Measurements from ENCODE around the gene SCAP.
A peak's percentile ranks its signal among the peaks of the same experiment; 100 is the strongest.

Gene SCAP

DNA sequence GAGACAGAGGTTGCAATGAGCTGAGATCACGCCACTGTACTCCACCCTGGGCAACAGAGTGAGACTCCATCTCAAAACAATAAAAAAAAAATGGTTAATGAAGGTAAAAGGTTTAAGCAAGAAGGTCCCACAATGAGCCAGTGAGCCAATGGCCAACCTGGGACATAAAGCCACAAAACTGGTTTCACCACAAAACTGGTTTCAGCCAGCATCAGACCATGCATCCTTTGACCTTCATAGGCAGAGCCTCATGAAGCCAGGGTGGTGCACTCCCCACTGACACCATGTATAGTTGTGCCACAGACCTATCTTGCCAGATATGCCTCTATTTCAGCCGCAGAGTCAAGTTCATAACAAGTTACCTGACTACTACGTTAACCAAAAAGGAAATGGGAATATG lies 41.9 kb downstream of the SCAP start:
- no peak for DNase-seq (ENCODE audit: low read depth in 1 of 2, low spot score in 1 of 2)

- DNase-seq (ENCODE audit: low read depth in 1 of 2, low spot score in 1 of 2) = no peak
Measured at GRCh38 chr3:47432673-47433072, 43.1 kb downstream of the SCAP start.

- no peak for DNase-seq (ENCODE audit: low read depth in 1 of 2, low spot score in 1 of 2)
Measured at GRCh38 chr3:47431225-47431624, 44.5 kb downstream of the SCAP start.

GRCh38 chr3:47430606-47431005 lies 45.1 kb downstream of the SCAP start:
- no peak for DNase-seq (ENCODE audit: low read depth in 1 of 2, low spot score in 1 of 2)

DNA sequence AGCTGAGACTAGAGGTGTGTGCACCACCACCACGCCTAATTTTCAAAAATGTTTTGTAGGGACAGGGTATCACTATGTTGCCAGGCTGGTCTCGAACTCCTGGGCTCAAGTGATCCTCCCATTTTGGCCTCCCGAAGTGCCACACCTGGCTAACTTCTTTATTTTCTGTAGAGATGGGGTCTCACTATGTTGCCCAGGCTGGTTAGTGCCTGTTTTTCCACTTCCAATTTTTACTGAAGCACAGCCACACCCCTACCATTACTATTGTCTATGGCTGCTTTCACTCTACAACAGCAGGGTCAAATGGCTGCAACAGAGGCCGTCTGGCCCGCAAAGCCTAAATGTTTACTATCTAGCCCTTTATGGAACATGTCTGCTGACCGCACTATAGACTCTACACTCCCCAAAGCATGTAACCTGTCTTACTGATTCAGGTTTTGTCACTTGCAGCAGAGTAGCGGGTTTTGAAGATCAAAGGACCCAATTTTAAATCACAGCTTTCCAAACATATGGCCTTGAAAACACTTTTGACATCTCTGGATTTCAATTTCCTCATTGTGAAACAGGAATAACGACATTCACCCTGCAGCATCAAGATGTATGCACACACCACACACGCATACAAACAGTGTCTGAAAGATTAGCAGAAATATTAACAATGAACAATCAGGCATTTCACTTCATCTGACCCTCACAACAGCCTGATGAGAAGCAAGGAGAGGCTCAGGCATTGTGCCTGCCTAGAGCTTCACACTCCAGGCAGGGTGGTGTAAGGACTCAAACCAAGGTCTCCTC lies 46.1 kb downstream of the SCAP start:
- no peak for DNase-seq (ENCODE audit: low read depth in 1 of 2, low spot score in 1 of 2)

DNA sequence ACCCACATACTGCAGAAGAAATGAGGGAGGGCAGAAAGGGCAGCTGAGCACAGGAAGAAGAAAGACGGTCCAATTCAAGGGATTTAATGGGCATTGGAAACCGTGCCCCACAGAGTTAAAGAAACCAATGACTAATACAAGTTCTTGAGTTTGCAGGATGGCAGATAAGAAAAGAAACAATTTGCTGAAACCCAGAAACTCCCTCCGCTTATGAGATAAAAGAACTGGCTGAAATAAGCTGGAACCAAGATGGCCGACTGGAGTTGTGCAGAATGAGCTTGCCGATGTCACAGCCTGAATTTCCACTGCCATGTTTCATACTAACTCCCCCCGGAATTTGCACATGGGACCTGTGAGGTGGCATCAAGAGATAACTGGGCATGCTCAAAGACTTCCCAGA lies 47.1 kb downstream of the SCAP start:
- no peak for DNase-seq (ENCODE audit: low read depth in 1 of 2, low spot score in 1 of 2)

GRCh38 chr3:47427866-47428265 lies 47.9 kb downstream of the SCAP start:
- DNase-seq (ENCODE audit: low read depth in 1 of 2, low spot score in 1 of 2) = no peak

- no peak for DNase-seq (ENCODE audit: low read depth in 1 of 2, low spot score in 1 of 2)
Measured at GRCh38 chr3:47425959-47426358, 49.8 kb downstream of the SCAP start.

DNA sequence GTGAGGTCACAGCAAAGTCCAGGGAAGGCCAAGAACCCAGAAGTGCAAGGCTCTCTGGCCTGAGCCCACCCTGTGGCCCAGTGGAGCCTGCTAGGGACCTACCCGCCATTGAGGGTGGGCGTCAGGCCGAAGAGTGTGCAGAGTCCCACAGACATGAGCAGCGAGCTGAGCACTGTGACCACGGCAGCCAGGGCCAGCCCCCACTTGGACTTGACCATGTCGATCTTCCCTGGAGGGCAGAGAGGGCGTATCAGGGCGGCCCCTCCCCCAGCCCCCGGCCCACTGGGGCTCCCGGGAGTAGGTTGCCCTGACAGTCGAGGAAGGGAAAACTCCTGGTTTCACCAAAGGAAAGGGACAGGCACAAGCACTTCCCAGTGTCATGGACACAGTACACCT lies 50.4 kb downstream of the SCAP start:
- no peak for DNase-seq (ENCODE audit: low read depth in 1 of 2, low spot score in 1 of 2)

GRCh38 chr3:47424434-47425382 lies 51.0 kb downstream of the SCAP start:
- DNase-seq (ENCODE audit: low read depth in 1 of 2, low spot score in 1 of 2) = no peak

GRCh38 chr3:47423548-47424145 lies 52.1 kb downstream of the SCAP start:
- no peak for DNase-seq (ENCODE audit: low read depth in 1 of 2, low spot score in 1 of 2)

- no peak for DNase-seq (ENCODE audit: low read depth in 1 of 2, low spot score in 1 of 2)
Measured at GRCh38 chr3:47422743-47423142, 53.0 kb downstream of the SCAP start.

DNA sequence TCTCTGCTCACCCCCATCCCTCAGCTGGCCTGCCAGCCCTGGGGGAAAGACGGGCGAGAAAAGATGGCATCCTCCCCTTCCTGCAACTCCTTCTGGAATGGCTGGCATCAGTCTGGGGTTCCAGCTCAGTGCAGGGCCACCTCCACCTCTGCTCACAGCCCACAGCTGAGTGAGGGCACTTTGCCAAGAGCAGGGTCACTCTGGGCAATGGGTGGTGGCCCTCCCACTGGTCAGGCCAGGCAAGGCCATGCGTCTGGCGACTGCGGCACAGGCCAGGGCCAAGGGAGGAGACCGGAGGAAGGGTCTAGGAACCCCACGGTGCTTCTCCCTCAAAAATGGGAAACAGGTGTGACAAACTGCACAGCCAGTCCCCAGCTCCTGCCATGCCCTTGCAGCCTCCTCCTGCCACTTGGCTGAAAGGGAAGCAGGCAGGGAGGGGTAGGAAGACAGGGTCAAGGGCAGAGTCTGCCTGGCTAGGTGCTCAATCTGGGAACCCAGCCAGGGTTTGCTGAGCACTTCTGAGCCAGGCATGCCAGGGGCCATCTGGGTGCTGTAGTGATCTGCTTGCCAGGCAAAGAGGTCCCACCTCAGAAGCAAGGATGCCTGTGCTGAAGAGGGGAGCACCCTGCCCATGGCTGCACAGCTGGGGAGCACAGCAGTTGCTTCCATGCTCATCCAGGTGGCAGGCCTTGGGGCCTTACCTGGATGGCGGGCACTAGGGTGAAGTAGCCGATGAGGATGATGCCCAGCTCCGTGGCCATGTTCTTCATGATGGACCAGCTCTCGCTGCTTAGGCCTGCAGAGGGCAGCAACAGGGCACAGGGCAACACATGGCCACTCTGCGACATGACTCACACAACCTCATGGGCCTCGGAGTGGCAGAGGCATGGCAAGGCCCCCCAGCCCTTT lies 53.7 kb downstream of the SCAP start:
- no peak for DNase-seq (ENCODE audit: low read depth in 1 of 2, low spot score in 1 of 2)

GRCh38 chr3:47420511-47421484 lies 54.9 kb downstream of the SCAP start:
- peak; percentile 82 to 88 for DNase-seq (ENCODE audit: low read depth in 1 of 2, low spot score in 1 of 2)

DNA sequence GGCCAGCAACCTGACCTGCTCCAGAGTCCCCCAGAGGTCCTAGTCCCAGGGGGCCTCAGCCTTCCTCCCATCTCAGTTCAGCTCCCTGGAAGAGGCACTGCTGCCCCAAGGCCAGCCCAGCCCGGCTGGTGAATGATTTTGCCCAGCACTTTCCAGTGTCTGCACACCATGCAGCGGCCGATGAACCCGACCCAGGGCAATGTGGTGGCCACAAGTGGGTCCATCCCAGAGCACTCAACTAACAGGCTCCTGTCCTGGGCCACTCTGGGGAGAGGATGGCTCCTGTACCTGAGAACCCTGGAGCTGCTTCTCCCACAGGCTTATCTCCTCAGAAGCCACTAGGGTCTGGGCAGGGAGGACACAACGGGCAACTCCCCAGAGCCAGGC lies 55.7 kb downstream of the SCAP start:
- DNase-seq (ENCODE audit: low read depth in 1 of 2, low spot score in 1 of 2) = no peak

DNA sequence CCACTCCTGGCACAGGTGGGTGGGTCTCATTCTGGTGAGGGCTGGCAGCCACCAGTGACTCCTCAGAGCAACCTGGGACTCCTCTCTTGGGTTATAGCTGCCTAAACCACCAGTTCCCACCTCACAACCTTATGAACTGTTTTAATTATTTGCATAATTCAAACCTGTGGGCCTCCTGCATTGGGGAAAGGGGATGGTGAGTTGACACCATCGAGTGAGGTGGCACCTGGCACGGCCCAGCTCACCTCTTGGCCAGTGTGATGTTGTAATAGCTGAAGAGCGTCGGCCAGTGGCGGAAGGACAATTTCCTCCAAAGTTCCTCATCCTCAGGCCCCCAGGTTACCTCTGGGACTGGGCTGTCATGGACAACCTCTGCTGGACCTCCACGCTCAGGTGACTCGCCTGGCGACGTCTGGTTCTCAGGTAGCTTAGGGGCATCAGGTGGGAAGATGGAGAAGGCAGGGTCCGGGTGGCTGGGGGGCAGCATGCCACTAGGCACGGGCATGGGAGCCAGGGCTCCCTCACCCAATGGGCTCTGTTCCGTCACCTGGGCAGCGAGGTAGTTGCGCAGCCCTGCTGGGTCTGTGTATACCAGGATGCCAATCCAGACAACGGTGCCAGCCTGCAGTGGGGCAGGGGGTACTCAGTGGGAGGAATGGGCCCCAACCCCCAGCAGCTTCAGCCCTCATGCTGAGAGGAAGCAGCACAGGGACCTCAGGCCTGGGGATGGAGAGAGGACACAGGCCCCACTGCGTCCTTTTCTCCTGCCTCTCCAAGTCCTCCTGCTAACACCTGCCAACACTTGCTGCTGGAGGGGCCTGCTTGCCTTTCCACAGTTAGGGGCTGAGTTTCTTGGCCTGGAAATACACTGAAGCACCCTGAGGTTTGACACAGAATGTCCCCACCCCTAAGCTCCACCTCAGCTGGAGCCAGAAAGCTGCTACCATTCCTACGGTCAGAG lies 56.4 kb downstream of the SCAP start:
- DNase-seq (ENCODE audit: low read depth in 1 of 2, low spot score in 1 of 2) = no peak

GRCh38 chr3:47418167-47419082 lies 57.3 kb downstream of the SCAP start:
- DNase-seq (ENCODE audit: low read depth in 1 of 2, low spot score in 1 of 2) = no peak

Data from activated CD4-positive, alpha-beta T cell treated with anti-CD3 and anti-CD28 coated beads, Interleukin-2, amount 50 U/mL, for 24 hours (primary cell).